MM.1S (cell line): ENCODE results near the gene METTL21A.
"Not testable (repeated sequence)": the region's sequence is repeated elsewhere in the genome, so short reads cannot be mapped to it uniquely, and the experiment has no call there.

Source experiments
- DNase-seq: peaks from one replicate; pipeline ENCODE4 v3.0.0-alpha.2; 2015
- H2AFZ ChIP-seq: fragments of 300-600 bp; sonication (generic); 2 replicates; pipeline ENCODE4 v1.6.0; 2016; ENCODE audit warnings: antibody characterized with exemption, low read length
- H3F3A ChIP-seq: fragments of 300-600 bp; sonication (generic); 2 replicates; pipeline ENCODE4 v1.6.1; 2016; ENCODE audit warnings: mild to moderate bottlenecking, antibody characterized with exemption, low read length, moderate library complexity, mixed read lengths; ENCODE audit not compliant: insufficient read depth
- H3K27ac ChIP-seq: fragments of 300-600 bp; sonication (generic); 2 replicates; pipeline ENCODE4 v1.5.1; 2016; ENCODE audit warnings: mild to moderate bottlenecking, low read length
- H3K27me3 ChIP-seq: fragments of 300-600 bp; sonication (generic); replicated peaks from 2 replicates; pipeline ENCODE4 v1.6.0; 2016; ENCODE audit warnings: low read length; ENCODE audit not compliant: insufficient read depth
- H3K36me3 ChIP-seq: fragments of 300-600 bp; sonication (generic); replicated peaks from 2 replicates; pipeline ENCODE4 v1.6.1; 2016; ENCODE audit warnings: mild to moderate bottlenecking, low read length, mixed read lengths; ENCODE audit not compliant: insufficient read depth
- H3K4me1 ChIP-seq: fragments of 300-600 bp; sonication (generic); 2 replicates; pipeline ENCODE4 v1.6.1; 2016; ENCODE audit warnings: low read length, mixed read lengths
- H3K4me2 ChIP-seq: fragments of 300-600 bp; sonication (generic); 2 replicates; pipeline ENCODE4 v1.6.0; 2016; ENCODE audit warnings: low read depth, low read length
- H3K4me3 ChIP-seq: fragments of 300-600 bp; sonication (generic); 2 replicates; pipeline ENCODE4 v1.5.1; 2016; ENCODE audit warnings: low read length, mixed read lengths
- H3K79me2 ChIP-seq: fragments of 300-600 bp; sonication (generic); 2 replicates; pipeline ENCODE4 v1.6.1; 2016; ENCODE audit warnings: mixed run types, low read length, mixed read lengths
- H3K9ac ChIP-seq: fragments of 300-600 bp; sonication (generic); 2 replicates; pipeline ENCODE4 v1.6.1; 2016; ENCODE audit warnings: low read length, mixed read lengths
- H3K9me2 ChIP-seq: fragments of 300-600 bp; sonication (generic); replicated peaks from 2 replicates; pipeline ENCODE4 v1.6.1; 2016; ENCODE audit warnings: mild to moderate bottlenecking, low read length, mixed read lengths; ENCODE audit not compliant: insufficient read depth
- H3K9me3 ChIP-seq: fragments of 300-600 bp; sonication (generic); replicated peaks from 2 replicates; pipeline ENCODE4 v1.6.1; 2016; ENCODE audit warnings: mild to moderate bottlenecking, low read length, mixed read lengths; ENCODE audit not compliant: insufficient read depth
- H4K20me1 ChIP-seq: fragments of 300-600 bp; sonication (generic); 2 replicates; pipeline ENCODE4 v1.6.1; 2016; ENCODE audit warnings: mild to moderate bottlenecking, low read length, moderate library complexity, mixed read lengths; ENCODE audit not compliant: insufficient read depth
- EZH2 ChIP-seq: fragments of 300-600 bp; sonication (generic); optimal IDR thresholded peaks from 2 replicates; pipeline ENCODE3; 2017; ENCODE audit warnings: low read depth, mild to moderate bottlenecking, antibody characterized with exemption, low read length, mixed read lengths
- EZH2phosphoT487 ChIP-seq: fragments of 300-600 bp; sonication (generic); IDR thresholded peaks from 2 replicates; pipeline ENCODE4 v1.6.1; 2018; ENCODE audit warnings: antibody characterized with exemption, low read length
- TF ChIP-seq, protein P1 (sequence below): fragments of 300-600 bp; sonication (generic); IDR thresholded peaks from 2 replicates; pipeline ENCODE4 v1.5.1; 2016; ENCODE audit warnings: antibody characterized with exemption, low read length, mixed read lengths

The METTL21A gene

GRCh38 chr2:207640160-207640559 is 15.0 kb upstream of the METTL21A start:
- H3K27me3 ChIP-seq, result no peaks in the 10 kb centered on the region
- no peak overlapping the region for H3K4me3 ChIP-seq
- no peak for DNase-seq
- H3K9ac ChIP-seq, result no peak overlapping the region
- no peaks in the 10 kb centered on the region for H3K9me2 ChIP-seq
- H3K27ac ChIP-seq, result no peak overlapping the region
- no peaks in the 10 kb centered on the region for H3K36me3 ChIP-seq
- H3F3A ChIP-seq, result no peaks in the 10 kb centered on the region
- no peaks in the 10 kb centered on the region for H3K79me2 ChIP-seq
- H2AFZ ChIP-seq, result no peak overlapping the region
- no peaks in the 10 kb centered on the region for H4K20me1 ChIP-seq
- no peaks in the 10 kb centered on the region for H3K9me3 ChIP-seq
- TF ChIP-seq, protein P1, sequence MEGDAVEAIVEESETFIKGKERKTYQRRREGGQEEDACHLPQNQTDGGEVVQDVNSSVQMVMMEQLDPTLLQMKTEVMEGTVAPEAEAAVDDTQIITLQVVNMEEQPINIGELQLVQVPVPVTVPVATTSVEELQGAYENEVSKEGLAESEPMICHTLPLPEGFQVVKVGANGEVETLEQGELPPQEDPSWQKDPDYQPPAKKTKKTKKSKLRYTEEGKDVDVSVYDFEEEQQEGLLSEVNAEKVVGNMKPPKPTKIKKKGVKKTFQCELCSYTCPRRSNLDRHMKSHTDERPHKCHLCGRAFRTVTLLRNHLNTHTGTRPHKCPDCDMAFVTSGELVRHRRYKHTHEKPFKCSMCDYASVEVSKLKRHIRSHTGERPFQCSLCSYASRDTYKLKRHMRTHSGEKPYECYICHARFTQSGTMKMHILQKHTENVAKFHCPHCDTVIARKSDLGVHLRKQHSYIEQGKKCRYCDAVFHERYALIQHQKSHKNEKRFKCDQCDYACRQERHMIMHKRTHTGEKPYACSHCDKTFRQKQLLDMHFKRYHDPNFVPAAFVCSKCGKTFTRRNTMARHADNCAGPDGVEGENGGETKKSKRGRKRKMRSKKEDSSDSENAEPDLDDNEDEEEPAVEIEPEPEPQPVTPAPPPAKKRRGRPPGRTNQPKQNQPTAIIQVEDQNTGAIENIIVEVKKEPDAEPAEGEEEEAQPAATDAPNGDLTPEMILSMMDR, result no peak
- no peak for TF ChIP-seq EZH2
- TF ChIP-seq EZH2phosphoT487, result no peak
- no peak overlapping the region for H3K4me2 ChIP-seq
- H3K4me1 ChIP-seq, result no peaks in the 10 kb centered on the region

GRCh38 chr2:207639288-207639687 is 14.1 kb upstream of the METTL21A start:
- not testable (repeated sequence) for H3K9ac ChIP-seq, H3F3A ChIP-seq, H2AFZ ChIP-seq, H4K20me1 ChIP-seq, DNase-seq, H3K9me3 ChIP-seq, H3K9me2 ChIP-seq, H3K4me3 ChIP-seq, H3K36me3 ChIP-seq, H3K4me1 ChIP-seq, H3K79me2 ChIP-seq, H3K27ac ChIP-seq, H3K4me2 ChIP-seq, H3K27me3 ChIP-seq

DNA sequence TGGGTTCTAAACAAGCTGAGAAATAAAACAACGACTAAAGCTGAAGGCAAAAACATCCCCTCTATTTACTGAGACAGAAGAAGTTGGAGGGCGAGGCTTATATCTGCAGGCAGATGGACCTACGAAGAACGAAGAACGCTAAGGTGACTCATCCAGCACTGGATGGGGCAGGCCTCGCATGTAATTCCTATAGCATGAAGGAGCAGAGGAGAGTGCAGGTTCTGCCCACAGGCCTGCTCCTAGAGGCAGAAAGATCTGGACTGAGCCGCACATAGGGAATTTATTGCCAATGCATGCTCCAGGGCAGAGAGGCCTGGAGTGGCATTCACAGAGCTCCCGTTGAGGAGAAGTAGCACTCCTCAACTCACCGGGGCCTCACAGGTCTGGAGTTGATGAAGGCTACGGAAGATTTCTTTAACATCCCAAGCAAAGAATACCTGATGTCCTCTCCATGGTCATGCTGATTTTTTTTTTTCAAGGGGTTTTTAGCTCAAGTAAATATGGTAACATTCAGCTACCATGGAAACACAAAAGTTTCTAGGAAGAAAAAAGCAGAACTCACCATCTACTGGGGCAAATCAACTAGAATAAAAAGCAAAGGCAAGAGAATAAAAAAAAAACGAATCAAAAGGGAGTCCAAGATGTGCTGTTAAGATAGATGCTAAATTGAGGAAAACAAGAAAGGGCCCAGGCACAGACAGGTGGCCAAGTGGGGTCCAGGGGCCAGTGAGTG is 10.4 kb upstream of the METTL21A start:
- no peaks in the 10 kb centered on the region for H3K36me3 ChIP-seq
- no peak overlapping the region for H3K27ac ChIP-seq
- no peaks in the 10 kb centered on the region for H3K9me3 ChIP-seq
- no peaks in the 10 kb centered on the region for H3K4me1 ChIP-seq
- H3K79me2 ChIP-seq, result no peaks in the 10 kb centered on the region
- H2AFZ ChIP-seq, result no peak overlapping the region
- no peak overlapping the region for H3K4me3 ChIP-seq
- H3K27me3 ChIP-seq, result no peaks in the 10 kb centered on the region
- no peaks in the 10 kb centered on the region for H3K9me2 ChIP-seq
- DNase-seq, result no peak
- no peaks in the 10 kb centered on the region for H4K20me1 ChIP-seq
- no peak overlapping the region for H3K4me2 ChIP-seq
- no peak overlapping the region for H3K9ac ChIP-seq
- TF ChIP-seq EZH2, result no peak
- TF ChIP-seq, protein P1, result no peak
- no peak for TF ChIP-seq EZH2phosphoT487
- H3F3A ChIP-seq, result no peaks in the 10 kb centered on the region

DNA sequence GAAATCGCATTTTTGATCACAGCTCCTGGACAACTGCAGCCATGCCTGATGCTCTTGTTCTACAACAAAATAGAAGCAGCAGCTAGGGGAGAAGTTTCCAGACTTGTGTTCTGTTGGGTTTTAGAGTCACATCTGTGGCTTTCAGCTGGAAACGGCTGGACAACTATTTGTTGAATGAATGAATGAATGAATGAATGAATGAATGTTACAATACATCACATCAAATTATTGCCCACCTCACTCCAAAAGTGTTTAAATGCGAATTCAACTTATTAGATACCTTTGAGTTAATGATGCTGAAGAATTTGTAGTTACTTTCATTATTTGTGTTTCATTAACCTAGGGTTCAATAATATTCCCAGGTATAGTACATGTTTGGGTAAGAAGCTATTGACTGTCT is 8.5 kb upstream of the METTL21A start:
- Histone ChIP-seq H3K79me2 (no peaks in the 10 kb centered on the region), H3K9me3 (no peaks in the 10 kb centered on the region), H3K36me3 (no peaks in the 10 kb centered on the region), H3K27ac (no peak overlapping the region), H4K20me1 (no peaks in the 10 kb centered on the region), H3K9me2 (no peaks in the 10 kb centered on the region), H3K4me3 (no peak overlapping the region), H3K27me3 (no peaks in the 10 kb centered on the region), H3K4me1 (no peaks in the 10 kb centered on the region), H2AFZ (no peak overlapping the region), H3K4me2 (no peak overlapping the region), H3F3A (no peaks in the 10 kb centered on the region), H3K9ac (no peak overlapping the region)
- TF ChIP-seq EZH2phosphoT487 (no peak), EZH2 (no peak)
- TF ChIP-seq, protein P1, result no peak
- DNase-seq, result no peak
